GM12874 (cell line): ENCODE results near the gene TMEM131.

Source experiments
- TF ChIP-seq, protein P1 (sequence below): IDR thresholded peaks from 2 replicates; pipeline ENCODE4 v1.5.1; 2011; ENCODE audit warnings: low read depth, mild to moderate bottlenecking, control low read depth, low read length, moderate library complexity; ENCODE audit not compliant: insufficient read depth

The TMEM131 gene

GRCh38 chr2:98036349-98037000 is 40.7 kb upstream of the TMEM131 start:
- TF ChIP-seq, protein P1, sequence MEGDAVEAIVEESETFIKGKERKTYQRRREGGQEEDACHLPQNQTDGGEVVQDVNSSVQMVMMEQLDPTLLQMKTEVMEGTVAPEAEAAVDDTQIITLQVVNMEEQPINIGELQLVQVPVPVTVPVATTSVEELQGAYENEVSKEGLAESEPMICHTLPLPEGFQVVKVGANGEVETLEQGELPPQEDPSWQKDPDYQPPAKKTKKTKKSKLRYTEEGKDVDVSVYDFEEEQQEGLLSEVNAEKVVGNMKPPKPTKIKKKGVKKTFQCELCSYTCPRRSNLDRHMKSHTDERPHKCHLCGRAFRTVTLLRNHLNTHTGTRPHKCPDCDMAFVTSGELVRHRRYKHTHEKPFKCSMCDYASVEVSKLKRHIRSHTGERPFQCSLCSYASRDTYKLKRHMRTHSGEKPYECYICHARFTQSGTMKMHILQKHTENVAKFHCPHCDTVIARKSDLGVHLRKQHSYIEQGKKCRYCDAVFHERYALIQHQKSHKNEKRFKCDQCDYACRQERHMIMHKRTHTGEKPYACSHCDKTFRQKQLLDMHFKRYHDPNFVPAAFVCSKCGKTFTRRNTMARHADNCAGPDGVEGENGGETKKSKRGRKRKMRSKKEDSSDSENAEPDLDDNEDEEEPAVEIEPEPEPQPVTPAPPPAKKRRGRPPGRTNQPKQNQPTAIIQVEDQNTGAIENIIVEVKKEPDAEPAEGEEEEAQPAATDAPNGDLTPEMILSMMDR: no peak

DNA sequence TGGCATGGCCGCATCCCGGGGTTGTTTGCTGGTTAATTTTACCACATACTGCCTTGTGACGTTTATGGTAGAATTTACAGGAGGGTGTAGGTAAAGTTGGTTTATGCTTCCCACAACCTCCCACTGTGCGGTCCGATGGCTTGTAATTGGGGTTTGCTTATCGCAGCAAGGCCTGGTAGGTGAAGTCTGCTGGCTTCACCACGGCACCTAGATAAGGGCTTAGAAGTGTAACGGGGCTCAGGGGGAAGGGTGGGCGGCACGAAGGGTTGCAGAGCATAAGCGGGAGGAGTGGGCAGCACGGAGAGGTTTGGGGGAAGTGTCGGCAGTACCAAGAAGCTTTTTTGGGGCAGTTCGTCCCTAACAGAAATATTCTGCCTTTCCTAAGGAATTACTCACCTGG is 39.0 kb upstream of the TMEM131 start:
- TF ChIP-seq, protein P1: no peak

DNA sequence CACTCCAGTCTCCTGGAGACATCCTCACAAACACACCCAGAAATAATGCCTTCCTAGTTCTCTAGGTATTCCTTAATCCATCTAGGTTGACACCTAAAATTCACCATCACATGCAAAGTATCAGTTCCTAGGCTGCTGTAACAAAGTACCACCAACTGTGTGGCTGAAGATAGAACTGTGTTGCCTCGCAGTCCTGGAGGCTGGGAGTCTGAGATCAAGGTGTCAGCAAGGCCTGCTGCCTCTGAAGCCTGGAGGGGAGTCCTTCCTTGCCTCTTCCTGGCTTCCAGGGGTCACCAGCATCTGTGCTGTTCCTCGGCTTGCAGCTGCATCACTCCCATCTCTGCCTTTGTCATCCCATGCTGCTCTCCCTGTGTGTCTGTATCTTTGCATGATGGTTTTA is 36.3 kb upstream of the TMEM131 start:
- TF ChIP-seq, protein P1: no peak

DNA sequence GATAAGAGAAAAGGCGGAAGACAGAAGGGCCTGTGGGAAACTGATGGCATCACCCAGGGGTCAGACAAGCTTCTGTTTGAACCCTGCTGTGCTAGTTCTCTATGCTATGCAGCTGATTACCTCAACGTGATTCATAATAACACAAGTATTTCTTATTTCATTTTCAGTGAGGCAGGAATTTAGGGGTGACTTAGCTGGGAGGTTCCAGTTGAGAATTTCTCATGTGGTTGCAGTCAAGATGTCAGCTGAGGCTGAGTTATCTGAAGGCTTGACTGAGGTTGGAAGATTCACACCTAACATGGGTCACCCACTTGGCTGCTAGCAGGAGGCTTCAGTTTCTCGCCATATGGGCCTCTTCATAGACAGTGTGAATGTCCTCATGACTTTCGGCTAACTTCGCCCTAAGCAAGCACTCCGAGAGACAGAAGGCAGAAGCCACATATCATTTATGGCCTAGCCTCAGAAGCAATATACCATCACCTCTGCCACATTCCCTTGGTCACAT is 34.0 kb upstream of the TMEM131 start:
- TF ChIP-seq, protein P1: no peak

DNA sequence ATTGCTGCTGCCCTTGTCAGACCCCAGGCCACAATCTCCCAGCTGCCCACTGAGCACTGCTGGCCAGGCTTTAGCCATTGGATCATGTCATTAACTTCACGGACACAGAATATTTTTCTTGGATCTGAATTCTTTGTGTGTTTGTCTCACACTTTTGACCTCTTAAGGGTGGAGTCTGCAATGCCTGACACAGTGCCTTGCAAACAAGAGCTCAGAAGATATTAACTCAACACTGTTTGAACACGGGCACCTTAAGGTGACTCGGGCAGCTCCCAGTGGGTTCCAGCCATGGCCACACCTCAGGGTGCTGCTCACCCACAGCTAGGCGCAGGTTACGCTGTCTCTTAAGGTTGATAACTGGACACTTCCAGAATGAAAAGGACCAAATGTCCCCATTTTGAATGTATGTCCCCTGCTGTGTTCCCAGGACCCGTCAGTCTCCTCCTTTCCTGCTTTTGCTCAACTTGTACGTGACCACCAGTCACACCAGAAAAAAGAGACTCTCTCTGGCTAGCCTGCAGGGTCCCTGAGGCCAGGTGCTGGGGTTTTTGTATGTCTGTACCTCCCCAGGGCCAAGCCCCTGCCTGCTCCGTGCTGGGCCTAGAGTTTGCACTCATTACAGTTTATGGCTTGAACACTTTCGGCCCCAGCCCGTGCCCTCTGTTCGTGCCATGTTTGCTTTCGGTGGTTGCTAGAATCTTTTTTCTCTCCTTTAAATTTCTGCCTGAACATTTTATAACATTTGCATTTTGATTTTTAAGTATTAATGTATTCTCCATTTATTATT is 33.4 kb upstream of the TMEM131 start:
- TF ChIP-seq, protein P1: no peak

DNA sequence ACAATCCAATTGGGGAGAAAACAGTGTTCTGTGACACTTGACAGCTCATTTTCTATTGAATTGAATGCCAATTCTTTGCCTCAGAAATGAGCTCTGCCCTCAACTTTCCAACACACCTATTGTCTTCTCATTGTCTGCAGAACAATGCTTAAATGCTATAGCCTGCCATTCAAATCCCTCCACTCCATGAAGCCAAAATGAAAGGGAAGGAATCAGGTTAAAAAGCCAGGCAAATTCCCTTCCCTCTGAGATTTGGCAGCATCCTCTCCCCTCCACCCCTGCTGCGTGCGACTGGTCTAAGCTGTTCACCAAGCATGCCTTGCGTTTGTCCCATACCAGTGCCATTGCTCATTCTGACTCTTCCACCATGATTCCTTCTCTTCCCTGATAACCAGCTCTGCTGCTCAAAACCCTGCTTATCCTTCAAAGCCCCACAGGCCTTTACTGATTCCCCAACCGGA is 32.4 kb upstream of the TMEM131 start:
- TF ChIP-seq, protein P1: no peak

DNA sequence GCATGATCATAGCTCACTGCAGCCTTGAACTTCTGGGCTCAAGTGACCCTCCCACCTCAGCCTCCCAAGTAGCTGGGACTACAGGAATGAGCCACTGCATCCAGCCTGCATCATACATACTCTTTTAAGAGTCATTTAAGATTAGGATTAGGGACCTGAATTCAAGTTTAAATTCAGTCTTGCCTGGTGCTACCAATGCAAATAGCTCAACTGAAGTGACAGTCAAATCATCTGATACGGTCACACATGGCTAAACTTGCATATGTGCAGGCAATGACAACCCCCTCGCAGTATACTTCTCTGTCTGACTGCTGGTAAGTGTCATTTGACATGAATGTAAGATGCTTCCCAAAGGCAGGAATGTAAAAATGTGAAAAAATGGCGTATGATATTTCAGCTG is 31.8 kb upstream of the TMEM131 start:
- TF ChIP-seq, protein P1: no peak
